Keratinocyte (primary cell): ENCODE data around the gene FAM184B. TPM values are rescaled to one million over a fixed set of nuclear protein-coding genes. Genes with fewer than 3 reads are reported as not detected.
A peak's percentile ranks its signal among the peaks of the same experiment; 100 is the strongest.

Source experiments
- DNase-seq: peaks from one replicate; pipeline ENCODE4 v3.0.0-alpha.2; 2011; ENCODE audit warnings: low read depth, missing footprints, low spot score
- FAIRE-seq: peaks from 2 replicates; lab custom pipeline; 2011; peaks lifted over from hg19 to GRCh38; lab: Jason Lieb, UNC
- H2AFZ ChIP-seq: 2 replicates; pipeline ENCODE4 v1.6.0; 2012; ENCODE audit warnings: low read length, control low read depth, inconsistent platforms; ENCODE audit not compliant: control insufficient read depth
- H3K27ac ChIP-seq: 2 replicates; pipeline ENCODE4 v1.5.1; 2011; ENCODE audit warnings: low read length; ENCODE audit not compliant: control insufficient read depth, insufficient read depth
- H3K27me3 ChIP-seq: 3 replicates; pipeline ENCODE4 v1.6.0; 2011; ENCODE audit warnings: low read length; ENCODE audit not compliant: control insufficient read depth, insufficient read depth; ENCODE audit errors: extremely low read depth
- H3K36me3 ChIP-seq, 2 experiments: 2 replicates in 1 of 2; 3 replicates in 1 of 2; pipeline ENCODE4 v1.5.1; 2011; ENCODE audit warnings: low read length in 2 of 2, mild to moderate bottlenecking in 1 of 2; ENCODE audit not compliant: control insufficient read depth in 2 of 2, insufficient read depth in 2 of 2; ENCODE audit errors: extremely low read depth in 1 of 2
- H3K4me1 ChIP-seq: 3 replicates; pipeline ENCODE4 v1.5.1; 2011; ENCODE audit warnings: low read length; ENCODE audit not compliant: control insufficient read depth, insufficient read depth; ENCODE audit errors: extremely low read depth
- H3K4me2 ChIP-seq: 3 replicates; pipeline ENCODE4 v1.6.0; 2011; ENCODE audit warnings: low read depth, low read length; ENCODE audit not compliant: control insufficient read depth, insufficient read depth; ENCODE audit errors: extremely low read depth
- H3K4me3 ChIP-seq, 3 experiments: fragments of 200-600 bp in 1 of 3; sonication (generic) in 1 of 3; 2 replicates in 2 of 3; 3 replicates in 1 of 3; pipeline ENCODE4 v1.5.1; 2011 to 2016; ENCODE audit warnings: low read length in 3 of 3, mild to moderate bottlenecking in 3 of 3, control low read depth in 2 of 3, inconsistent platforms in 1 of 3, low read depth in 1 of 3, mixed read lengths in 1 of 3, mixed run types in 1 of 3, moderate library complexity in 1 of 3; ENCODE audit not compliant: control insufficient read depth in 2 of 3, insufficient read depth in 2 of 3; ENCODE audit errors: extremely low read depth in 1 of 3
- H3K79me2 ChIP-seq: 2 replicates; pipeline ENCODE4 v1.6.0; 2012; ENCODE audit warnings: low read length; ENCODE audit not compliant: control insufficient read depth, insufficient read depth
- H3K9ac ChIP-seq: 3 replicates; pipeline ENCODE4 v1.6.0; 2011; ENCODE audit warnings: low read length; ENCODE audit not compliant: control insufficient read depth, insufficient read depth; ENCODE audit errors: extremely low read depth
- H3K9me1 ChIP-seq: 3 replicates; pipeline ENCODE4 v1.6.0; 2011; ENCODE audit warnings: low read length; ENCODE audit not compliant: control insufficient read depth, insufficient read depth; ENCODE audit errors: extremely low read depth
- H3K9me3 ChIP-seq: 2 replicates; pipeline ENCODE4 v1.5.1; 2012; ENCODE audit warnings: low read depth, low read length; ENCODE audit not compliant: control insufficient read depth
- H4K20me1 ChIP-seq: 3 replicates; pipeline ENCODE4 v1.6.0; 2011; ENCODE audit warnings: low read length; ENCODE audit not compliant: control insufficient read depth, insufficient read depth; ENCODE audit errors: extremely low read depth
- CTCF ChIP-seq, 3 experiments: IDR thresholded peaks in 1 of 3; conservative IDR thresholded peaks in 1 of 3; optimal IDR thresholded peaks in 1 of 3; 2 replicates in 2 of 3; 3 replicates in 1 of 3; pipeline versions ENCODE3 to v1.5.1; 2011; ENCODE audit warnings: low read length in 3 of 3, mild to moderate bottlenecking in 3 of 3, moderate library complexity in 2 of 3, control low read depth in 1 of 3, inconsistent platforms in 1 of 3; ENCODE audit not compliant: insufficient read depth in 2 of 3; ENCODE audit errors: extremely low read depth in 1 of 3
- EZH2 ChIP-seq: IDR thresholded peaks from one replicate; pipeline ENCODE4 v1.6.1; 2012; ENCODE audit warnings: inconsistent platforms, mild to moderate bottlenecking, low read length, moderate library complexity
- dilution Hi-C: fragments of 300-500 bp; cut with MboI; formaldehyde crosslinking; loops from one replicate; pipeline ENCODE4 v1.7.0; 2020; ENCODE audit warnings: low sequenced_read_pairs; ENCODE audit not compliant: extremely low pct_ligation_motif_present
- polyA plus RNA-seq, 5 experiments: library from polyadenylated mRNA; depleted of rRNA in 3 of 5; stranded (reverse) in 3 of 5; stranded (forward) in 1 of 5; unstranded in 1 of 5; fragments of >200 nt; gene quantifications; 1 replicate in 1 of 5; 2 replicates in 3 of 5; 3 replicates in 1 of 5; pipeline versions ENCODE4 v1.2.1 to v1.2.3, GENCODE V29; 2011 to 2012; ENCODE audit warnings: missing spikeins in 2 of 5, low read depth in 1 of 5, low replicate concordance in 1 of 5

FAM184B gene
- polyA plus RNA-seq, 1 donor (not counting 4 experiments of a cell fraction or from before 2014, with no cell fraction given), result 0.01 TPM

- peak overlapping the region; percentile 24 for H3K27ac ChIP-seq
- no peaks in the 10 kb centered on the region for H4K20me1 ChIP-seq
- peak overlapping the region; percentile 95 for H2AFZ ChIP-seq
These were observed 30.7 kb upstream of the FAM184B start for GRCh38 chr4:17812125-17812524.

DNA sequence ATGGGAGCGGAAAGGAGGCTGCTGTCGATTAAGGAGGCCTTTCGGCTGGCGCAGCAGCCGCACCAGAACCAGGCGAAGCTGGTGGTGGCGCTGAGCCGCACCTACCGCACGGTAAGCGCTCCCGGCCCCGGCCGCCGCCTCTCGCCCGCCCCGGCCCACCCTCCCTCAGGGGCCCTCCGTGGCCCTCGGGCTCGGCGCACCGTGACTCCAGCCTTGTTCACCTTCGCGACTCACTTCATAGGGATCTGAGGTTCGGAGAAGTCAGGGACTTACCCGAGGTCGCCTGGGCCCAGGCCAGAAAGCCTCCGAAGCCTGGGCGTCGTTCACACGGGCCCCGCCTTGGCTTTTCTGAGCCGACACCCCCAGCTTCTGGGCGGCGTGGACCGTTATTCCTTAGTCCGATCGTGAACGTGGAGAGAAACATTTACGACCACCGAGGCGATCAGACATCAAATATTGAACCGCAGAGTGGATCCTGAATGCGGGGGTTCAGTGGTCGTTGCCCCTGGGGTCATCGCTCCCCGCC is 29.7 kb upstream of the FAM184B start:
- H2AFZ ChIP-seq, result peak overlapping the region; percentile 95
- DNase-seq (no peak), FAIRE-seq (no peak)
- no peaks in the 10 kb centered on the region for H3K27me3 ChIP-seq
- TF ChIP-seq EZH2 (no peak), CTCF (optimal IDR thresholded peaks at IDR 0.05 in 1 of 3, IDR thresholded peaks at IDR 0.05 in 1 of 3, conservative IDR thresholded peaks at IDR 0.05 in 1 of 3; ENCODE audit: extremely low read depth in 1 of 3, insufficient read depth in 2 of 3, low read length in 3 of 3) (no peak)
- H3K4me3 ChIP-seq, result peak overlapping the region; percentile 83 to 95 (median 90)
- peak overlapping the region; percentile 89 for H3K4me2 ChIP-seq
- dilution Hi-C loops, result no loop called here
- no peaks in the 10 kb centered on the region for H3K9me1 ChIP-seq
- H3K79me2 ChIP-seq, result peaks cover 87% of the 10 kb centered on the region
- peaks cover 17% of the 10 kb centered on the region for H3K4me1 ChIP-seq
- peak overlapping the region; percentile 93 for H3K9ac ChIP-seq
- H3K36me3 ChIP-seq, result peaks cover 0 to 8% of the 10 kb centered on the region in 2 experiments
- H3K27ac ChIP-seq, result peak overlapping the region; percentile 92
- H4K20me1 ChIP-seq, result no peaks in the 10 kb centered on the region
- no peaks in the 10 kb centered on the region for H3K9me3 ChIP-seq

More at GRCh38 chr4:17812125-17812524, 30.7 kb upstream of the FAM184B start:
- no peaks in the 10 kb centered on the region for H3K9me1 ChIP-seq
- H3K4me1 ChIP-seq, result peaks cover 17% of the 10 kb centered on the region
- no peaks in the 10 kb centered on the region for H3K27me3 ChIP-seq
- peaks cover 83% of the 10 kb centered on the region for H3K79me2 ChIP-seq
- no peak for TF ChIP-seq EZH2
- no peak for TF ChIP-seq CTCF (optimal IDR thresholded peaks at IDR 0.05 in 1 of 3, IDR thresholded peaks at IDR 0.05 in 1 of 3, conservative IDR thresholded peaks at IDR 0.05 in 1 of 3; ENCODE audit: extremely low read depth in 1 of 3, insufficient read depth in 2 of 3, low read length in 3 of 3)
- no peak for DNase-seq
- H3K4me2 ChIP-seq, result peak overlapping the region; percentile 89
- H3K4me3 ChIP-seq, result peak overlapping the region; percentile 83 to 95 (median 90)
- H3K9me3 ChIP-seq, result no peaks in the 10 kb centered on the region
- peak overlapping the region; percentile 93 for H3K9ac ChIP-seq
- no peak for FAIRE-seq
- H3K36me3 ChIP-seq, result peaks cover 0 to 5% of the 10 kb centered on the region in 2 experiments
- dilution Hi-C loops, result no loop called here
